ENCODE data around the gene EPHA5. TPM values are rescaled to one million over a fixed set of nuclear protein-coding genes. Genes with fewer than 3 reads are reported as not detected.

EPHA5 gene
- total and polyA plus RNA-seq, 7 donors: 0.01 to 0.06 (median 0.01) TPM; not detected in 4

DNA sequence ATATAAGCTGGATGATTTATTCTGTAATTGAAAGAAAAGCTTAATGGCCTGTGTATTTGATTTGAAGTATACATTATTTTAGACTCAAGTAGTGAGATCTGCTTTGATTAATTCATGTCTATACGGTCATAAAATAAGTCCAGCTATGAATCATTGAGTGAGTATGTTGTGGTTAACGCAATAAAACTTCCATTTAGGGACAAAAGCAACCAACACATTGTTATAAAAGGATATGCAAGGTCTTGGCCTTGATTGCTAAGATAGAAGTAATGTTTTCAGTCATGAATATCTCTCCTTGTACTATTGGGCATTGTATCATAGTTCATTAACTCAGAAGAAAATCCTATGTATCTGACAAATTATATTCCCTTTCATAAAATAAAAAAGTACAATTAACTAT is 162.1 kb downstream of the EPHA5 start:
- no peaks in the 10 kb centered on the region for H3K9me3 ChIP-seq
- 62 to 76% (median 69%) methylated on average over 2 of the region's 2 CpGs for WGBS, 3 donors
- H3K27ac ChIP-seq: no peak overlapping the region
- H3K4me1 ChIP-seq: no peaks in the 10 kb centered on the region
- TF ChIP-seq, protein P1, sequence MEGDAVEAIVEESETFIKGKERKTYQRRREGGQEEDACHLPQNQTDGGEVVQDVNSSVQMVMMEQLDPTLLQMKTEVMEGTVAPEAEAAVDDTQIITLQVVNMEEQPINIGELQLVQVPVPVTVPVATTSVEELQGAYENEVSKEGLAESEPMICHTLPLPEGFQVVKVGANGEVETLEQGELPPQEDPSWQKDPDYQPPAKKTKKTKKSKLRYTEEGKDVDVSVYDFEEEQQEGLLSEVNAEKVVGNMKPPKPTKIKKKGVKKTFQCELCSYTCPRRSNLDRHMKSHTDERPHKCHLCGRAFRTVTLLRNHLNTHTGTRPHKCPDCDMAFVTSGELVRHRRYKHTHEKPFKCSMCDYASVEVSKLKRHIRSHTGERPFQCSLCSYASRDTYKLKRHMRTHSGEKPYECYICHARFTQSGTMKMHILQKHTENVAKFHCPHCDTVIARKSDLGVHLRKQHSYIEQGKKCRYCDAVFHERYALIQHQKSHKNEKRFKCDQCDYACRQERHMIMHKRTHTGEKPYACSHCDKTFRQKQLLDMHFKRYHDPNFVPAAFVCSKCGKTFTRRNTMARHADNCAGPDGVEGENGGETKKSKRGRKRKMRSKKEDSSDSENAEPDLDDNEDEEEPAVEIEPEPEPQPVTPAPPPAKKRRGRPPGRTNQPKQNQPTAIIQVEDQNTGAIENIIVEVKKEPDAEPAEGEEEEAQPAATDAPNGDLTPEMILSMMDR (IDR thresholded peaks at IDR 0.05): no peak
- no peaks in the 10 kb centered on the region for H3K27me3 ChIP-seq (ENCODE audit: insufficient read depth in 3 of 3, low read length in 2 of 3)
- intact Hi-C loops (cut with DNase I): no loop called here
- no peak overlapping the region for H3K4me3 ChIP-seq
- no peaks in the 10 kb centered on the region for H3K36me3 ChIP-seq (ENCODE audit: insufficient read depth in 1 of 2, low read depth in 1 of 2)
- DNase-seq: no peak
- no peak for ATAC-seq

DNA sequence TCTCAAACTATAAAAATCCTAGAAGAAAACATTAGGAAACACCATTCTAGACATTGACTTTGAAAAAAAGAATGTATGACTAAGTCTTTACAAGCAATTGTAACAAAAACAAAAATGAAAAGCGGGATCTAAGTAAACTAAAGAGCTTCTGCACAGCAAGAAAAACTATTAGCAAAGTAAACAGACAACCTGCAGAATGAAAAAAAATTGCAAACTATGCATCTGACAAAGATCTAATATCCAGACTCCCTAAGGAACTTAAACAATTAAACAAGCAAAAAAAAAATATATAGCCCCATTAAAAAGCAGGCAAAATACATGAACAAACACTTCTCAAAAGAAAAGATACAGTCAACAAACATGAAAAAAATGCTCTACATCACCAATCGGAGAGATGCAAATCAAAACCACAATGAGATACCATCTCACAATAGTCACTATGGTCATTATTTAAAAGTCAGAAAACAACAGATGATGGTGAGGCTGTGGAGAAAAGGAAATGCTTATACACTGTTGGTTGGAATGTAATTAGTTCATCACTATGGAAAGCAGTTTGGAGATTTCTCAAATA is 168.1 kb downstream of the EPHA5 start:
- TF ChIP-seq, protein P1 (IDR thresholded peaks at IDR 0.05): no peak
- intact Hi-C loops (cut with DNase I): no loop called here
- no peaks in the 10 kb centered on the region for H3K36me3 ChIP-seq (ENCODE audit: insufficient read depth in 1 of 2, low read depth in 1 of 2)
- DNase-seq (no peak), ATAC-seq (no peak)
- H3K9me3 ChIP-seq: no peaks in the 10 kb centered on the region
- 88 to 94% (median 90%) methylated on average over 2 of the region's 2 CpGs for WGBS, 3 donors
- no peak overlapping the region for H3K4me3 ChIP-seq
- H3K4me1 ChIP-seq: no peaks in the 10 kb centered on the region
- H3K27ac ChIP-seq: no peak overlapping the region
- H3K27me3 ChIP-seq (ENCODE audit: insufficient read depth in 3 of 3, low read length in 2 of 3): no peaks in the 10 kb centered on the region

DNA sequence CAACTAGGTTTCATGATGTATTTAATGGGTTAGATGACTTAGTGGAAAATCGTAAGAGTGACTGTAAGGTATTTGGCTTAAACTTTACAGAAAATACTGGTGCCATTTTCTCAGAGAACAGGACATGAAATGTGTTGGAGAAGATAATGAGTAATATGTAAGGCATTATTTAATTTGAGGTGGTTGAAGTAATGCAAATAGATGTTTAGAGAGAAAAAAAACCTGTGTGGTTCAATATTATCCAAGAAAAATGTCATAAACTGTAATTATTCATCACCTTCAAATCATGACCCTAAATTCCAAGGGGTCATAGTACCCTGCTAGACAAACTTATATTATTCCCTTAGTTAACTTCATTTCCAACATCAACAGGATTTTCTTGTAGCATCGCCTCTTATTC is 171.7 kb downstream of the EPHA5 start:
- no peaks in the 10 kb centered on the region for H3K36me3 ChIP-seq (ENCODE audit: insufficient read depth in 1 of 2, low read depth in 1 of 2)
- H3K9me3 ChIP-seq: no peaks in the 10 kb centered on the region
- H3K27ac ChIP-seq: no peak overlapping the region
- no peaks in the 10 kb centered on the region for H3K27me3 ChIP-seq (ENCODE audit: insufficient read depth in 3 of 3, low read length in 2 of 3)
- H3K4me1 ChIP-seq: no peaks in the 10 kb centered on the region
- intact Hi-C loops (cut with DNase I): no loop called here
- TF ChIP-seq, protein P1 (IDR thresholded peaks at IDR 0.05): no peak
- ATAC-seq (no peak), DNase-seq (no peak)
- 46 to 86% (median 70%) methylated on average over 2 of the region's 2 CpGs for WGBS, 3 donors
- no peak overlapping the region for H3K4me3 ChIP-seq

DNA sequence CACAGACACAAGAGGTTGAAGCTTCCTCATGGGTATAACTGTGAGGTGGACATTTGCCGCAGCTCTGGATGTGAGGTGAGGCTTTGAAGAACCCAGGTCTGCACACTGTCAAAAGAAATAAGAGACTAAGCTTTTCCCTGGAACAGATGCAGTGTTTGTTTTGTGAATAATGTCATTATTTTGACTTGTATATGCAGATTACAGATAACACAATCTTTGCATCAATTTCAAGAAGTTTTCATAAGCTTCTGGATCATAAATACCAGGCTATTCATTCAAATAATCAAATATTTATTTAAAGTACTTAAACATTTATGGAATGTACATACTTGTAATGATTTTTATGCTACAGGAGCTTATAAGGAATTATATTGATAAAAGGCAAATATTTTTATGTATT is 174.8 kb downstream of the EPHA5 start:
- Histone ChIP-seq H3K9me3 (no peaks in the 10 kb centered on the region), H3K4me1 (no peaks in the 10 kb centered on the region), H3K27ac (no peak overlapping the region), H3K27me3 (ENCODE audit: insufficient read depth in 3 of 3, low read length in 2 of 3) (no peaks in the 10 kb centered on the region), H3K36me3 (ENCODE audit: insufficient read depth in 1 of 2, low read depth in 1 of 2) (no peaks in the 10 kb centered on the region), H3K4me3 (no peak overlapping the region)
- ATAC-seq (no peak), DNase-seq (no peak)
- TF ChIP-seq, protein P1 (IDR thresholded peaks at IDR 0.05): no peak
- WGBS, 3 donors: 85 to 98% (median 94%) methylated on average over 1 of the region's 1 CpG
- intact Hi-C loops (cut with DNase I): no loop called here

DNA sequence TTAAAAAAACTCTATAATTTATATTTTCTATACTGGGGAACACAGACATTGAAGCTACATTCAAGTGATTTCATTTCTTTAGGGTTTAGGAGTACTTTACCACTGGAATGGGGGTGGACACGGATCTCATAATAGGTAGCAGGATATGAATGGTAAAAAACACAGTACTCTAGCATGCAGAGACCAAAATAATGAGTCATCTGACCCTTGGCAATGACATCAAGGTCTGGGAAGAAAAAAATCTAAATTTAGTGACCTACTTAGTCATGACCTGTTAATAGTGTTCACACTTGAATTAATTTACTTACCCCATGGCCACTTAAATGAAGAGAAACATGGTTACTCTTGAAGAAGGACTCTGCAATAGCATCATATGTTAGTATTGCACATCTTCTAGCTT is 187.9 kb downstream of the EPHA5 start:
- no peak for ATAC-seq
- 62 to 79% (median 72%) methylated on average over 1 of the region's 1 CpG for WGBS, 3 donors

More for the DNA sequence above, 187.9 kb downstream of the EPHA5 start:
- Histone ChIP-seq H3K36me3 (ENCODE audit: insufficient read depth in 1 of 2, low read depth in 1 of 2) (no peaks in the 10 kb centered on the region), H3K4me3 (no peak overlapping the region), H3K9me3 (no peaks in the 10 kb centered on the region), H3K4me1 (no peaks in the 10 kb centered on the region), H3K27me3 (ENCODE audit: insufficient read depth in 3 of 3, low read length in 2 of 3) (no peaks in the 10 kb centered on the region), H3K27ac (no peak overlapping the region)
- intact Hi-C loops (cut with DNase I): no loop called here
- DNase-seq: no peak
- TF ChIP-seq, protein P1 (IDR thresholded peaks at IDR 0.05): no peak

Data from psoas muscle (tissue), 8 donors.